GM18909 (cell line): ENCODE results near the gene WASF3.
"Not testable (repeated sequence)": the region's sequence is repeated elsewhere in the genome, so short reads cannot be mapped to it uniquely, and the experiment has no call there.

Experiments used
- ATAC-seq: cut with Tn5 transposase; IDR thresholded peaks from one replicate; pipeline ENCODE4 v1.9.1; 2021; ENCODE audit warnings: mild to moderate bottlenecking; ENCODE audit not compliant: unreplicated experiment, poor library complexity

WASF3 gene

DNA sequence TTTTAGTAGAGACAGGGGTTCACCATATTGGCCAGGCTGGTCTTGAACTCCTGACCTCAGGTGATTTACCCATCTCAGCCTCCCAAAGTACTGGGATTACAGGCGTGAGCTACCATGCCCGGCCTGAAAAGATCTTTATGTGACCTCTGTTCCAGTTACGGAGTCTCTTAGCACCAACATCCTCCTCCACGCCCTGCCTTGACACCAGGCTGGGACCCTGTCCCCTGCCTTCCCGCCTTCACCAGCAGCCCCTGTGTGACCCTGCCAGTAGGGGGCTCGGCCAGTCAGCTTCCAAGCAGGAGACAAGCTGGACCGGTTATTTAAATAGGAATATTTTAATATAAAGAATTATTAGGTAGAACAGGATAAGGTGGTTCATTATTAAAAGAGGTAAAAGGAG lies 148.9 kb downstream of the WASF3 start:
- ATAC-seq = no peak

DNA sequence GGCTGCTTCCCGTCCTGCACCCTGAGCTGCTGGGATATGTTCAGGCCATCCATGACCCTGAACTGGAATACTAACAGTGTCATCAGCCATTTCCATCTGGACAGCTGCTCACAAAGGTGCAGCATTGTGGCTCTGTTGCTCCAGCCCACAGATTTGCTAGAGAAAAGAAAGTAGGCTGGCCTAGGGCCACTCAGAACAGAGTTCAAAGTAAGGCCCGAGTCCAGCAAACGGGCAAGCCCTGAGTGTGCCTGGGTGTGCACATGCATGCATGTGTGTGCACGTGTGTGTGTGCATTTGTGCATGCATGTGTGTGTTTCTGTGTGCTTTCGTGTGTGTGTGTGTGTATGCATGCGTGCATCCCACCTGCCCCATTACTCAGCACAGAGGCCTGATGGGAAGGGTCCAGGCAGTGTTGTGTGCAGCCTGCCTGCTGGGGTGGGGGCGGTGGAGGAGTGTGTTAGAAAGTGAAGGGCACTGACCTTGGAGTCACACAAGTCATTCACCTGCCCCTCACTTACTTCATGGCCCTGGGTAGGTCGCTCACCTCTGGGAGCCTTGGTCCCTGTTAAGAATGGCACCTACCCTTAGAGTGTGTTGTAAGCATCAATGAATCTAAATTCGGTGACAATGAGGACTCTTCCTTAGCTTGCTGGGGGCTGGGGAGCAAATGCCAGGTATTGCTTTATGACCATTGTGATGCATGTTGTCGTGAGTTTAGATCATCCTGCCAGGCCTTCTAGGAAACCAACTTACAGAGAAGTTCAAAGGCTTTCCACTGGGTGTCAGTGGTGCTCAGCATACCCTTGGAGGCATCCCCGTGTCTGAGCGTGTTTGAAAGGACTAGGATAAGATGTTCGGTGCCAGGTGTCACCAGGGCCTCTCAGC lies 149.9 kb downstream of the WASF3 start:
- no peak for ATAC-seq

DNA sequence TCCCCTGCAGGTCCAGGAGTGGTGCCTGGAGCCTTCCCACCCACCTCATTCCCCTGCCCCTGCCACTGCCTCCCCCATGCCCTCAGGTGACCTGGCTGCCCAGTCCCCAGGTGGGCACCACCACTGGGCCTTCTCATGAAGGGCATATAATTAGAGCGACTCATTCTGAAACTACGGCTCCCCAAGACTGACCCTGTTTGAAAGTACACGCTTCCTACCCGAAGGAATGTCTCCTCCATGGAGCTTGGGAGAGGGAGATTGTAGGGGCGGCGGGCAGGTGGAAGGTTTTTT lies 150.5 kb downstream of the WASF3 start:
- ATAC-seq = no peak

DNA sequence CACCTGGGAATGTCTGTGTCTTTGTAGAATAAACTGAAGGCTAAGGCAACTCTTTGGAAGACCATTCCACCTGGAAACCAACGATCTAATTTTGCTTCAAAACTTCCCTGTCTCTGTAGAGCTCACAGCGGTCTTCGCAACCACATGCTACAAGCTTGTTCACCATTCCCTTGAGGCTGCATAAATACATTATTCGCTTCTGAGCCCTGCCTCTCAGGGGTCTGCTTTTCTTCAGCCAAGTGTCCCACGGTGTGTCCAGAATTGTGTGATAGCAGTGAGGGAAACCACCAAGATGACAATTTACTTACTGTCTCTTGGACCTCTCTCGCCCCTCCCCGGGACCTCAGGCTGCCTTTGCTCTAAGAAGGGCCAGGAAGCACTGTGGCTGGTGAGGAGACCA lies 152.0 kb downstream of the WASF3 start:
- no peak for ATAC-seq

DNA sequence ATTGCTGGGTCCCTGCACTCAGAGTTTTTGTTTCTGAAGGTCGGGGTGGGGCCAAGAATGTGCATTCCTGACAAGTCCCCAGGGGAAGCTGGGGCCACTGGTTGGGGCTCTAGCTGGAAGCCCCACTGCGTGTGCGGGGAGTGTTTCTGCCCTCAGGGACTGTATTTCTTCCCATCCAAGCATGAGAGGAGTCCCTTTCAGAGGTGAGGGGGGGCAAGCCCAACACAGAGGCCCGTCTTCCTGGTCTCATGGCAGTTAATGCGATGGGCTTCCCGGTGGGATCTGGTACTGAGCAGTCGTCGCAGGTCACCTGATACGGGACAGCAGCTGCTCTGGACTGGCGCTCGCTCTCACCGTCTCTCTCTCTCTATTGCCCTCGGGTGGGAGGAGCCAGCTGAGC lies 152.7 kb downstream of the WASF3 start:
- ATAC-seq = no peak

DNA sequence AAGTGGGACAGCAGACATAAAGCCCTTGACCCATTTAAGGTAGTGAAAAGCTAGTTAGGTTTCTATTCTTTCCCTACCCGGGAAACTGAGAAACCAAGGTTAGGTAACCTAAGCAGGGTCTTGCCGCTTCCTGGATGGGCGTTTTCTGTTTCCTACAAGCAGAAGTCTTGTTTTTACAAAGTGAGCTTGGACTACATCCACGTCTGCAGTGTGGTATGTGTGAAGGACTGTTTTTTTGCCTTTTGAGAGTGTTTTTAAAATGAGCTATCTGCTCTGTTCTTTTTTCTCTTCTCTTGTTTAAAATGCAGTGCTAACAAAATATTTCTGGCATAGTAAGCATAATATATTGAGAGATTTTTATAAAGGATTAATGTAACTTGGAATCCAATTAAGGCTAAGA lies 153.7 kb downstream of the WASF3 start:
- no peak for ATAC-seq

DNA sequence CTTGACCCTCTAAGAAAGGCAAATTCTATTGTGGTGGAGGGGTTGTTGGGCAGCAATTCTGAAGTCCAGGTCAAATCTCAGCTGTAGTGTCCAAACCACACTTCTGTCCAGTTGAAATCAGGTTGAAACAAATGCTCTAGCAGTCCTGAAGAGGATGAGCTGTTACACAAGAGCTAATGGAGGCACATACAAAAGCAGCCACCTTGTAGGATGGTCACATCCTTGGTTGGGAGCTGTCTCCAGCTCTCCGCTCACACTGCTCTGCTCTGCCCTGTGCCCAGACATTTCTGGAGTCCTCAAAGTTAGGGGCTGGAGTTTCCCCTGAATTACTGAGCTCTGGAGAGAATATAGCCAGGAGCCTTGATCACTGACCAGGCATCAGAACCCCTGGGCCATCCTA lies 155.9 kb downstream of the WASF3 start:
- ATAC-seq = no peak

DNA sequence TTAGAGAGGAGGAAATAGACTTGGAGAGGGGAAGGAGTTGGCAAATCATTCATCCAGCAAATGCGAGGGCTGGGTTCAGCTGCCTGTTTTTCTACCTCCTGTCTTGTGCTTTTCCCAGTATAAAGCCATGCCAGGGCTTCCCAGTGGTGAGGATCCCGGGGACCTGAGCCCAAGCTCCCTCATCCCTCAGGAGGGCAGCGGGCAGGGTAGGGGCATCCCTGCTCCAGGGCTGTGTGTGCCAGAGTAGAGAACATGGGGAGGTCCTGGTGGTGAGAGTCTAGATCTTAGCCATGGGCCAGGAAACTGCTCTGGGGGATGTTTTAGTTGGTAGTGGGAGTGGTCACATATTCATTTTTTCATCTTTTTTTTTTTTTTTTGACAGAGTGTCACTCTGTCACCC lies 159.5 kb downstream of the WASF3 start:
- ATAC-seq = no peak

DNA sequence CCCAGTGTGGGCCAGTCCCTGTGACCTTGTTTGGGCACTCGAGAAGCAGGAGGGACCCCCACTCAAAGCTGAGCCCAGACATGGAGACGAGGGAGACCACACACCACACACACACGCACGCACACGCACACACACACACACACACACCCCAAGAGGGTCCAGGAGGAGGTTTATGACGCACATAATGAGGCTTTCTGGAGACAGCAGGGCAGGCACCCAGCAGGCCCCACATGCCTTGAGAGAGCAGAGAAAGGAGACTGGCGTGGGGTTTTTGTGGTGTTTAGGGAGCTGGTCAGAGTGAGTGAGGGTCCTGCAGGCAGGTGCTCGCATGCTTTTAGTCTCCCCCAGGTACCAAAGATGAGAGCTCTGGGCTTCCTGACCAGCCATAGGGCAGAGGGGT lies 160.7 kb downstream of the WASF3 start:
- no peak for ATAC-seq

DNA sequence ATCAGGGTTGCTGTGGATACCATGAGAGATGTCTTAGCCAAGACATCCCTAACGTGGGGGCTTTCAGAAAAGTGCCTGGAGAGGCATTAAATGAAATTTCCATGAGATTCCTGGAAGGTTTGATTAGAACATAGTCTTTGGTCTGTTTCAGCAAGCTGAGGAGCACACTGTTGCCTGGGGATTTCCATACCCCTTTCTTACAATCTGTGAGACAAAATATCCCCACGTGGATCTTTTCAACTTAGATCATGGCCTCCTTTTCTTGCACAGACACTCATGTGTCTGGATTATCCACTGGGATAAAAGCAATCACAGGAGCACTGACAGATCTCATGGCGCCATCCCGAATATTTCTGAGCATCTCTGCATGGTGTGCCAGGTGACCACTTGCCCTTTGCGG lies 161.4 kb downstream of the WASF3 start:
- no peak for ATAC-seq

DNA sequence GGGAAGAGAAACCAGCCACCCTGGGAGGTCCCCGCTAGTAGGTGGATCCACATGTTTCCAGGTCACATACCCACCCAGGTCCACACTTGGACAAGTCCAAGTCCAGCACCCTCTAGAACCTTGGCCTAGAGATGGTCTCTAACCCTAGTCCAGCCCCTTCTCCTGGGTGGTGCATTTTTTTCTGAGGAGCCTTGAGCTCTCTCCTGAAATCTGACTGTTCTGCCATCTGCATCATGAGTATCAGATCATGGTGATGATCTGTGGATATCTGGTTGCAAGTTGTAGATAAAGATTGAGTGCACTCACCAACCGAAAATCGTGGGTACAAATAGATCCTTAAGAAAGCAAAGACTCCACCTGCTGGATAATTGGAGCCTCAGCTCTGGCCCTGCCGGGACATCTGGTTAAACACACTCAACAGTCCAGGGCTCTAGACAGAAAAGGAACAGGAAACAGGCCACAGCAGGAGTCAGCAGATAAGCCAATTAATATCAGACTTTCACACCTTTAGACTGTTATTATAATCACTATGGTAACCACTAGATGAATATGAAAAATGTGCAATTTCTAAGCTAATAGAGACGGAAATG lies 162.0 kb downstream of the WASF3 start:
- no peak for ATAC-seq

DNA sequence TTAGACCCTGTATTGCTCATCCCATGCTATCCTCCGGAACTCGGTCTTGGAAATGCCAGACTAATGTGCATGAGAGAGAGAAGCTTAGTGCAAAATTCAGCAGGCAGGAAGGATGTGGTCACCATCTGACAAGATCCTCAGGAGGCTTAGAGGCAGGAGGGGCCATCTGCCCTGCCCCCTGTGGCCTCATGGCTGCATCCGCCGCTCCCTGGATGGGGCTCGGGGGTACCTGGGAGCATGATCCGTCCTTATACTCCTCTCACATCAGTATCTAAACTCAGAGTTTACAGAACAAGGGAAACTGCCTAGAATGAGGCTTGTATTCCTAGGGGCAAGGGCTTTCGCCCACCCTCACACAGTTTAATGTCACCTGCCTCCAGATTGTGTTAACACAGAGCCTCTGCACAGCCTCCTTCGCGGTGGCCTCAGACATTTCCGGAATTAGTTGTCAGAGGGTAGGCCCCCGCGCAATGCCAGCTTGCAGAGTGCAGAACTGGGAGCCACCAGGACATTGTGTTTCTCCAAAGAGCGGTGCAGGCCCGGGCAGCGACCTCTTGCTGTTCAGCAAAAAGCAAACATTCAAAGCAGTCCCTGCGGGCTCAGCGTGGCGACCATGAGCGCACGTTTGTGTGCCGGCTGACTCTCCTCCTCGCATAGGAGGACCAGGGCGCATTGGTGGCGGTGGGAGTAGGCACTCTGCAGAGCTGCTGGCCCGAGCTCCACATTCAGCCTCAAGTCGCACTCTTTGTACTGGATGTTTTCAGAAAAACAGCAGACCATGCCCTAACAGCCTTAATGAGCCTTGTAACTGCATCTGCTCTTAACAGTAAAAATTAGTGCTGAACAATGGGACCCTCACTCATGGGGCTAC lies 164.0 kb downstream of the WASF3 start:
- ATAC-seq = no peak

DNA sequence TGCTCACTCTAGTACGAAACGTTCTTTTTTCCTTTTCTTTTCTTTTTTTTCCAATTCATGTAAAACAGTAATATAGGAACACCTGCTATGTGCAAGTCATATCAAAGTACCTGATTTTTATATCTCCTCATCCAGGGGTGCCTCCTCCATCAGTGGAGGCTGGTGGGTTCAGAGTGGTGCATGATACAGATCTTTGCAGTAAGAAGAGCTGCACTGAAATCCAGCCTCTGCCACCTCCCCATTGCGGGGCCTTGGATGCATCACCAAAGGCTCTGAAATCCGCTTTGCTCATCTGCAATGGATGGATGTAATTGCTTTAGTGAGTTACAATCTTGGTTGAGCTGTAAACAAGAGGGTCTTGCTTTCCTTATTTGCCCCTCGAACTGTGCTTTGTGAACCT lies 164.8 kb downstream of the WASF3 start:
- ATAC-seq = no peak

DNA sequence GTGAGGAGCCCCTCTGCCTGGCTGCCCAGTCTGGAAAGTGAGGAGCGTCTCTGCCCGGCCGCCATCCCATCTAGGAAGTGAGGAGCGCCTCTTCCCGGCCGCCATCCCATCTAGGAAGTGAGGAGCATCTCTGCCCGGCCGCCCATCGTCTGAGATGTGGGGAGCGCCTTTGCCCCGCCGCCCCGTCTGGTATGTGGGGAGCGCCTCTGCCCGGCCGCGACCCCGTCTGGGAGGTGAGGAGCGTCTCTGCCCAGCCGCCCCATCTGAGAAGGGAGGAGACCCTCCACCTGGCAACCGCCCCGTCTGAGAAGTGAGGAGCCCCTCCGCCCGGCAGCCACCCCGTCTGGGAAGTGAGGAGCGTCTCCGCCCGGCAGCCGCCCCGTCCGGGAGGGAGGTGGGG lies 166.1 kb downstream of the WASF3 start:
- ATAC-seq = not testable (repeated sequence)

DNA sequence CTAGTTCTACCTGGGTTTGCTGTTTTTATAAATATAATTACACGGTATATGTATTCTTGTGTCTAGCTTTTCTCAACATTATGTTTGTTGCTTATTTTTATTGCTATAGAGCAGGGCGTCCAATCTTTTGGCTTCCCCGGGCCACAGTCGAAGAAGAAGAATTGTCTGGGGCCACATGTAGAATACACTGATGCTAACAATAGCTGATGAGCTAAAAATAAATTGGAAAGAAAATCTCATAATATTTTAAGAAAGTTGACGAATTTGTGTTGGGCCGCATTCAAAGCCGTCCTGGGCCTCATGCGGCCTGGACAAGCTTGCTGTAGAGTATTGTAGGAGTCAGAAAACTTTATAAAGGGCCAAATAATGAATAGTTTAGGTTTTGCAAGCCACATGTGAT lies 169.2 kb downstream of the WASF3 start:
- ATAC-seq = no peak

DNA sequence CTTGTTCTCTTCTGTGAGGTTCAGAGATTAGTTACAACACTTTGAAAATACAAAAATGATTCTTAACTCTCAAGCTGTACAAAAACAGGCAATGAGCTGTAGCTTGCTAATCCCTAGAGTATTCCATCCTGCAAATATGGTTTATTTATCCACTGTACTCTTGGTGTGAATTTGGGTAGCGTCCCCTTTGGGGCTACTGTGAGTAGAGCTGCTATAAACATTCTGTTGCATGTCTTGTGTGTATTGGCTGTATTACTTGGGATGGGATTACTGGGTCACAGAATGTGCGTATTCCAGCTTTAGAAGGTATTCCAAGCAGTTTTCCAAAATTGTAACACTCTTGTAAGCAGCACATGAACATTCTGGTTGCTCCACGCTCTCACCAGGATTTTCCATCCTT lies 169.6 kb downstream of the WASF3 start:
- no peak for ATAC-seq

DNA sequence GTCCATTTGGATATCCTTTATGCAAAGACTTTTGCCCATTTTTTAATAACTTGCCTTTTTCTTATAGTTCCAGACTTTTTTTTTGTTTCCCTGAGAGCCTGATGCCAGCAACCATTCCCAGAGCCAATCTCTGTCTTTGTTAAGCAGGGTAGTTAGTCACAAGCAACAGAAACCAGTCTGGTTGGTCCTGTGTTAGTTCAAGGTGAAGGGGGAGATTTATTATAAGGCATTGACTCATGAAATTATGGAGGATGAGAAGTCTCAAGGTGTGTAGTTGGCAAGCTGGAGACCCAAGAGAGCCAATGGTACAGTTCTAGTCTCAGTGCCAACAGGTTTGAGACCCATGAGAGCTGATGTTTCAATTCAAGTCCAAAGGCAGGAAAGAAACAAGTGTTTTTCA lies 170.2 kb downstream of the WASF3 start:
- ATAC-seq = no peak

DNA sequence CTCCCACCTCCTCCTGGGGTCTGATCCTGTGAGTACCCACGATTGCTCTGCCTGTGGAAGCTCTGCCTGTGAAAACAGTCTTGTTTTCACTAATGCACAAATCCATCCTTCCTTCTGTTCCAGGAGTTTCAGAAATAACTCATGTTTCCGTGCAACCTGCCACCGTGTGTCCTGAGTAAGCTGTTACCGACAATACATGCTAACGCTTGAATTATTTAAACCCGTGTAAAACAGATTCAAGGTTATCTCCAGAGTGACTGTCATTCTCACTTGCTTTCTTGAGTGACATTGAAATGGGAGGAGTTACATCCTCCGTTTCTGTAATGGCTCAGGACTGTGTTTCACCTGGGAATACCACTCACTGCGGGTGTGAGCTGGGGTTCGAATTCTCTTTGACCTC lies 178.2 kb downstream of the WASF3 start:
- no peak for ATAC-seq
